NCI-H2227 treated with DMSO at 0.1 percent for 48 hours (cell line): Measurements from ENCODE around the gene RASL12.
"Not testable (repeated sequence)": the region's sequence is repeated elsewhere in the genome, so short reads cannot be mapped to it uniquely, and the experiment has no call there.

Experiments
- DNase-seq: peaks from one replicate; lab custom pipeline; 2025; lab: John Stamatoyannopoulos, UW

Gene RASL12

GRCh38 chr15:65028338-65028737, 39.5 kb downstream of the RASL12 start:
- no peak for DNase-seq

DNA sequence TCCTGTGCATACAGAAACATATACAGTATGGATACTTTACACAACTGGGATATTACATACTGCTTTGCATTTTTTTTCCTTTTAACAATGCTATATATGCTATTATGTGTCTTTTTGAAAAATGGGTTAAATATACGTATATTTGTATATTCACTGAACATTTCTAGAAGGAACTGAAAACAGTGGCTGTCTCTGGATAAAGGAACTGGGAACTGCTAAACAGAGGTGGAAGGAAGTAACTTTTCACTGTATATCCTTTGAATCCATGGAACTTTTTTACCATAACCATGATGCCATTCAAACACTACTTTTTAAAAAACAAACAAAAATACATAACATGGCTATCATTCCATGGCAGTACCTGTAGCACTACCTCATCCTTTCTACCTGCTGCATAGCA, 40.2 kb downstream of the RASL12 start:
- no peak for DNase-seq

- DNase-seq, result no peak
Observed at GRCh38 chr15:65026756-65027155, 41.0 kb downstream of the RASL12 start.

GRCh38 chr15:65021488-65021887, 46.3 kb downstream of the RASL12 start:
- no peak for DNase-seq

DNA sequence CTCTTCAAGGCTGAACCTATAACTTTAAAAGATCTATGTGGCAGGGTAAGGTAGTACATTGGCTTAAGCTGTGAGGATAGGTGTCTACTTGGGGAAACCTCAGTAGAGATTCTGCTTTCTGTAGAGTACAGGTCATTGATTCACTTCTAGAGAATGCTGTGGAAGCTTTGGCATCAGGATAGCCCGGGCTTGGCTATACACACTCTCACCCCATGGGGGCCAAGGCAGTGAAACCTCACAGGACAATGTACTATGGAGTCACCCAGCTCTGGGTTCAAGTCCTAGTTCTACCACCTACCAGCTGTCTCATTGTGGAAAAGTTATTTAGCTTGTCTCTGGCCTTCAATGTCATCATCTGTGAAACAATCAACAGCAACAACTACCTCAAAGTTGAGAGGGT, 47.4 kb downstream of the RASL12 start:
- no peak for DNase-seq

GRCh38 chr15:65011198-65011597, 56.6 kb downstream of the RASL12 start:
- DNase-seq, result not testable (repeated sequence)

DNA sequence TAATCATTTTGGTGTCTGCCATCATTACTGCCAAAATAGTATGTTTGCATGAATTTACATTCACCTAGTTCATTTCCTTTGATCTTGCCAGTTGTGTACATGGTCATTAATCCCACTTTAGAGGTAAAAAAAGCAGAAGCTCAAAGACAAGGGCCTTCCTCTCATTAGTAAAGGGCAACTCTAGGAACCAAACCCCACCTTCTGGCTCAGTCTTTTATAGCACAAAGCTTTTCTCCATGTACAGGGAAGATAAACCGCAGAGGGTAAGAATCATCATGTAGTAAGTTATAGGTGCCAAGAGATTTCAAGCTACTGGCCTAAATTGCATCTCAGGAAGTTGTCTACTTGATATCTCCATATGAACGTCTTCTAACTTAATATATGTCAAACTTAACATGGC, 58.8 kb downstream of the RASL12 start:
- DNase-seq, result no peak

GRCh38 chr15:65006876-65007275, 60.9 kb downstream of the RASL12 start:
- DNase-seq, result no peak

DNA sequence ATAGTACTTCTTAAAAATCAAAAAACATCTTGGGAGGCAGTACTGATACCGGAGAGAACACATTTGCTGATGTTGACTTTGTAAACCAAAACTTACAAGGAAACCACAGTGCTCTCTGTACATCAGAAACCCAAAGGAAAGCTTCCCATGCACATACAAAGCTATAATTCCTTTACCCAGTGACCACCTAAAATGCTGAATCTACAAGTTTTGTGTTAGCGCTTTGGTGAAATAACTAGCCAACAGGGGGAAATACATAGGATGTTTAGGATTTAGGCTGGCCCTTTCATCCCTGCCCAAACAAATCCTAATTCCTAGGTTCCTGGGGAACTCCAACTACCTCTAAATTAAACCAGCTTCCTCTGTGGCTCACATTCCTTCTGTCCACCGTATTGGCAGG, 62.8 kb downstream of the RASL12 start:
- no peak for DNase-seq
